HG03442 (cell line): ENCODE data around the gene MYO1H.
"Not testable (repeated sequence)": the region's sequence is repeated elsewhere in the genome, so short reads cannot be mapped to it uniquely, and the experiment has no call there.

Source experiments
- ATAC-seq: cut with Tn5 transposase; IDR thresholded peaks from one replicate; pipeline ENCODE4 v1.9.1; 2021; ENCODE audit warnings: mild to moderate bottlenecking, moderate library complexity; ENCODE audit not compliant: unreplicated experiment

The MYO1H gene

DNA sequence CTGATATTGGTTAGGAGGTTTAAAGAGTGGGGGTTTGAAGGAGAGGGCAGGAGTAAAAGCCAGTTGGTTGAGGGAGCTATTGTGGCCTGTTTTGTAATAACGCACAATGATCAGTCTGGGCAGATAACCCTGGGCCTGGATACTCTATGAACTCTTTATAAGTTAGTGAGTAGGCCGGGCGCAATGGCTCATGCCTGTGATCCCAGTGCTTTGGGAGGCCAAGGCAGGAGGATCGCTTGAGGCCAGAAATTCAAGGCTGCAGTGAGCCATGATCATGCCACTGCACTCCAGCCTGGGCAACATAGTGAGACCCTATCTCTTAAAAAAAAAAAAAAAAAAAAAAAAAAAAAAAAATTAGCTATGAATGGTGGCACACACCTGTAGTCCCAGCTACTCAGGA, 58.4 kb downstream of the MYO1H start:
- ATAC-seq: not testable (repeated sequence)

GRCh38 chr12:109418848-109419480, 71.3 kb downstream of the MYO1H start:
- ATAC-seq: no peak

- ATAC-seq: no peak
Observed at GRCh38 chr12:109421355-109422087, 73.8 kb downstream of the MYO1H start.

DNA sequence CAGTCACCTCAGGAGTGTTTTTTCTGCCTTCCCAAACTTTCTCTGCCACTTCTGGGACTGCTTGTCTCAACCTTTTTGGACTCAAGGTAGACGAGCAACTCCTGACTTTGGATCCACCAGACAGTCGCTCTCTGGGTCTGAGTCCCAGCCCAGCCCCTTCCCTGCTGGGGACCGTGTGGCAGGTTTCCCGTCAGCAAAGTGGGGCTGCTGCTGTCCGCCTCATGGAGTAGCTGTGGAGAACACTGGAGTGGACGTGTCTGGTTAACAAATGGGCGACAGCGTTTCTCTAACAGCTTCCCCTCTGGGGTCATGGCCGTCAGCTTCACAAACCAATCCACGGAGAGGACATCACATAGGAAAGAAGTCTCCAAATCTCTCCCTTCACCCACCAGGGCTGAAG, 74.6 kb downstream of the MYO1H start:
- ATAC-seq: no peak

- ATAC-seq: no peak
Observed at GRCh38 chr12:109423392-109423791, 75.7 kb downstream of the MYO1H start.

DNA sequence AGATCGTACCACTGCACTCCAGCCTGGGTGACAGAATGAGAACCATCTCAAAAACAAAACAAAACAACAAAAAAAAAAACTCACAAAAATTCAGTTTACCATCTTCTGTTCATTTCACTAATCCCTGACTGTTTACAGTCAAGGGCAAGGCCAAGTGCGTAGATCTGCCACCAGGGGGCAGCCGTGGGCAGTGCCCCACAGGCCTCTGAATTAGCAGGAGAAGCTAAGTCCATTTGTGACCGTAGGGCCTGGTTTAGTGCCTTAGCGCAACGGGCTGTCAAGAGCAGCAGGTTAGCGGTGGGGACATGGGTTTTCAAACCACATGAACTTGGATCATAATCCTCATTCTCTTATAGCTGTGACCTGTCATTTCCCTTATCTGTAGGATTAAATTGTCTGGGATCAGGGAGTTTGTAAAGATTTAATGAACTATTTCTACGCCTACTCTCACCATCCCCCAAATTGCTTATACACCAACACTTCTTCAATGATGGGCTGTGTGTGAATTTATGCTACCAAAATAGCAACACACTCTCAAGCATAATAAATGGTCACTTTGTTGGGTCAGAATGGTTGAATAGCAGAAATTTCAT, 80.4 kb downstream of the MYO1H start:
- ATAC-seq: peak; percentile 50

- not testable (repeated sequence) for ATAC-seq
Observed at GRCh38 chr12:109428804-109429203, 81.1 kb downstream of the MYO1H start.

GRCh38 chr12:109430244-109430643, 82.5 kb downstream of the MYO1H start:
- ATAC-seq: no peak

- no peak for ATAC-seq
Observed at GRCh38 chr12:109432431-109432830, 84.7 kb downstream of the MYO1H start.

DNA sequence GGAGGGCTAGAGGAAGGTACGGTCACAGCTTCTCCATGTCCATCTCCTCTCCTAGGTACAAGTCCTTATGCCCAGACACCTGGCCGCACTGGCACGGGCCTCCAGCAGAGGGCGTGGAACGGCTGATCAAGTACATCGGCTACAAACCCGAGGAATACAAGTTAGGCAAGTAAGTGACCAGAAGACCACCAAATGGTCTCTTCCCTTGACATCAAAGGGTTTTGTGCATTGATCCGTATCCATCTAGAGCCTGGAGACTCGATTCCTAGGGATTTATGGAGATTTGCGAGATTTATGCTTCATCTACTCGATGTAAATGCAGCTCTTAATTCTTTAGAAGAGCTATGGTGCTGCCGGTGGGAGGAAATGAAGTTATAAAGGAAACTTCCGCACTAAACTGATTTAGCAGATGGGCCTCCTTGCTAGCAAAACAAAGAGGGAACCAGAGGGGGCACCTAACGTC, 85.2 kb downstream of the MYO1H start:
- ATAC-seq: no peak

DNA sequence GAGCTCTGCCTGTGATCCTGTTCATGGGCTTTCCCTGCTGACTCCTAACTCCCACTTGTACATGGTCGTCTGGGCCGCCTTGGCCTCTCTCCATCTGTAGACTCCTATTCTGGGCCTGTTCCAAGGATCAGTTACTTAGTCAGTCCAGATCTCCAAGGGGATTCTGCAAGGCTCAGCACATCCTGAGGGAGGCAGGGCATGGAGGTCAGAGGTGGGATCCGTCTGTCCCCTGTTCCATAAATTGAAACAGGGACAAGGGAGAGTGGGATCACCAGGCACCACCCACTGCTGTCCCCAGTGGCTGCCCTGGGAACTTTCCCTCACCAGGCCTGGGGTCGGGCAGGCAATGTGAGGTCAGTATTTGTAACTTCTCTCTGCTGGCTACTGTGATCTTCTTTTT, 85.9 kb downstream of the MYO1H start:
- no peak for ATAC-seq

DNA sequence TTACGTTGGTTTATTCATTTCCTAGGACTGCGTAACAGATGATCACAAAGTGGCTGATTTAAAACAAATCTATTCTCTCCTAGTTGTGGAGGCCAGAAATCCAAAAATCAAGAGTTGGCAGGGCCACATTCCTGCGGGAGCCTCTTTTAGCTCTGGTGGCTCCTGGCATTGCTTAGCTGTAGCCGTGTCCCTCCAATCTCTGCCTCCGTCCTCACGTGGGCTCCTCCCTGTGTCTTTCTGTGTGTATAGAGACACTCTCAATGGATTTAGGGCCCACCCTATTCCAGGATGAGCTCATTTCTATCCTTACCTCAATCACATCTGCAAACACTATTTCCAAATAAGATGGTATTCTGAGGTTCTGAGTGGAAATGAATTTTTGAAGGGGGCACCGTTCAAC, 86.9 kb downstream of the MYO1H start:
- ATAC-seq: no peak

DNA sequence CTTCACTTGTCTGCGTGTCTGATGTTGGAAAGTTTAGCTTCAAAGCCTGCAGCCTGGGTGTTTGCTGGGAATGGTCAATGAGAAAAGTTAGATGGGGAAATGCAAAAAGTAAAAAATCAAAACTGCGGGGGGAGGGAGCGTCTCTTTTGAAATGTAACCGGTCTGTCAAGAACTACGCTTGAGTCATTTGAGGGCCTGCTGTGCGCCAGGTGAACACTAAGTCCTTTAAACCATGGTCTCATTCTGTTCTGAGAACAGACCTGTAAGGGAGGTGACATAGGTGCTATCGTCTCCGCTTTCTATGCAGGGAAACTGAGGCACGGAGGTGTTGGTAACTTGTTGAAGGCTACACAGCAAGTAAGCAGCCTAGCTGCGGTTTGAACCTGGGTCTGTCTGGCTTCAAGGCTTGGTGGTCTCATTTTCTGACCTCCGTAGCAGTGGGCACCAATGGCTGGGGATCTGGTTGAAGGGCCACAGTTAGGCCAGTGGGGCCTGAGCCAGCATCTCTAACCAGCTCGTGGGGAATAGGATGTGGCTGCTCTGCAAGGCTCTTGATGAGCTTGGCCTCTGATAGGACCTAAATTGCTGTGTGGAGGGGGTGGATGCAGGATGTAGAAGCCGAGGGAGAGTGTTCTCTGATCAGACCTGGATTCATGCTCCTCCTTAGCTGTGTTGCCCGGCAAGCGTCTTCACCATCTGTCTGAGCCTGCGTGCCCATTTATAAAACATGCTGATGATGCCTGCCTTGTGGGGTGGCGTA, 87.9 kb downstream of the MYO1H start:
- ATAC-seq: no peak

GRCh38 chr12:109436188-109436560, 88.5 kb downstream of the MYO1H start:
- no peak for ATAC-seq

DNA sequence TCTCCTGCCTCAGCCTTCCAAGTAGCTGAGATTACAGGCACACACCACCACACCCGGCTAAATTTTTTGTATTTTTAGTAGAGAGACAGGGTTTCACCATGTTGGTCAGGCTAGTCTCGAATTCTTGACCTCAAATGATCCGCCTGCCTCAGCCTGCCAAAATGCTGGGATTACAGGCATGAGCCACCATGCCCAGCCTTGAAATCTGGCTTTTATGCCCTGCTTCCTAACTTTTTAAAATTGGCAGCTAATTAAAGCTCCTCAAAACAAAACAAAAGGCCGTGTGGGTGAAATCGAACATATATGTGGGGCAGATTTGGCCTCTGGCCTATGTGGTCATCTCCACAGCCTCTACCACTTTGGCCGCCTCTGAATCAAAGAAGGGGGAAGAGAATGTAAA, 91.5 kb downstream of the MYO1H start:
- ATAC-seq: no peak

- not testable (repeated sequence) for ATAC-seq
Observed at GRCh38 chr12:109439951-109440350, 92.3 kb downstream of the MYO1H start.

- ATAC-seq: no peak
Observed at GRCh38 chr12:109440851-109441490, 93.3 kb downstream of the MYO1H start.

- ATAC-seq: no peak
Observed at GRCh38 chr12:109443794-109444193, 96.1 kb downstream of the MYO1H start.

DNA sequence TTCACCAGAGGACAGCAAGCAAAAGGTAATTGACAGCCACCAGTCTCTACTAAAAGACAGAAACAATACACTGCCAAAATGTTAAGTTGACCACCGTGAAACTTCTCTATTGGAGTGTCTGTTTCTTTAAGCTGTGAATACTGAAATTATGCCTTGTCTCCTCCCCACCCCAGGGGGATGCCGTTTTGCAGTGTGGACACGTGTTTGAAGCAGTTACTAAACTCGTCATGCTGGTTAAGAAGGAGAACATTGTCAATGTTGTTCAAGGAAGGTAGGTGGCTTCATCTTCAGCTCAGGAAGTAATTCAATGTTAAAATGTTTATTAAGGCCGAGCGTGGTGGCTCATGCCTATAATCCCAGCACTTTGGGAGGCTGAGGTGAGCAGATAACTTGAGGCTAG, 96.6 kb downstream of the MYO1H start:
- ATAC-seq: no peak

- ATAC-seq: no peak
Observed at GRCh38 chr12:109445191-109445609, 97.5 kb downstream of the MYO1H start.

- ATAC-seq: no peak
Observed at GRCh38 chr12:109446869-109447268, 99.2 kb downstream of the MYO1H start.
